Neutrophil (primary cell): Measurements from ENCODE around the gene GYS1.

Experiments
- H3K27ac ChIP-seq: fragments of 200-600 bp; sonication (generic); 2 replicates; pipeline ENCODE4 v1.5.1; 2016; ENCODE audit warnings: mild to moderate bottlenecking, moderate library complexity
- H3K27me3 ChIP-seq: fragments of 200-600 bp; sonication (generic); 2 replicates; pipeline ENCODE4 v1.6.0; 2016; ENCODE audit warnings: mild to moderate bottlenecking
- H3K36me3 ChIP-seq: fragments of 200-600 bp; sonication (generic); 2 replicates; pipeline ENCODE4 v1.5.1; 2017
- H3K4me1 ChIP-seq, 2 experiments: fragments of 200-600 bp in 1 of 2; sonication (generic) in 1 of 2; 1 replicate in 1 of 2; 2 replicates in 1 of 2; pipeline versions ENCODE4 v1.5.1 to v1.6.1; 2013 to 2016; ENCODE audit warnings: low read depth in 1 of 2, low read length in 1 of 2, mild to moderate bottlenecking in 1 of 2, moderate library complexity in 1 of 2; ENCODE audit not compliant: control insufficient read depth in 1 of 2, insufficient read depth in 1 of 2
- H3K4me3 ChIP-seq, 2 experiments: fragments of 200-600 bp in 1 of 2; sonication (generic) in 1 of 2; 1 replicate in 1 of 2; 2 replicates in 1 of 2; pipeline ENCODE4 v1.5.1; 2013 to 2016; ENCODE audit warnings: low read depth in 1 of 2, low read length in 1 of 2, mild to moderate bottlenecking in 1 of 2, moderate library complexity in 1 of 2
- H3K9me3 ChIP-seq: fragments of 200-600 bp; sonication (generic); 2 replicates; pipeline ENCODE4 v1.5.1; 2016
- CTCF ChIP-seq: fragments of 200-600 bp; sonication (generic); IDR thresholded peaks from 2 replicates; pipeline ENCODE4 v1.5.1; 2016; ENCODE audit warnings: antibody characterized with exemption

The GYS1 gene

GRCh38 chr19:48940902-48941301 is 52.2 kb downstream of the GYS1 start:
- H3K4me3 ChIP-seq, result no peak overlapping the region
- TF ChIP-seq CTCF, result no peak
- no peaks in the 10 kb centered on the region for H3K9me3 ChIP-seq
- no peak overlapping the region for H3K27ac ChIP-seq
- H3K4me1 ChIP-seq, result no peaks in the 10 kb centered on the region
- no peaks in the 10 kb centered on the region for H3K36me3 ChIP-seq
- no peaks in the 10 kb centered on the region for H3K27me3 ChIP-seq

- Histone ChIP-seq H3K4me1 (peaks cover 7% of the 10 kb centered on the region in 2 experiments), H3K27ac (no peak overlapping the region), H3K36me3 (no peaks in the 10 kb centered on the region), H3K4me3 (no peak overlapping the region), H3K27me3 (peaks cover 22% of the 10 kb centered on the region), H3K9me3 (no peaks in the 10 kb centered on the region)
- no peak for TF ChIP-seq CTCF
These were observed 54.9 kb downstream of the GYS1 start for GRCh38 chr19:48938256-48938655.

- H3K27me3 ChIP-seq, result peaks cover 44% of the 10 kb centered on the region
- no peak overlapping the region for H3K4me3 ChIP-seq
- H3K36me3 ChIP-seq, result no peaks in the 10 kb centered on the region
- H3K27ac ChIP-seq, result no peak overlapping the region
- H3K9me3 ChIP-seq, result no peaks in the 10 kb centered on the region
- no peak for TF ChIP-seq CTCF
- H3K4me1 ChIP-seq, result peaks cover 10 to 11% of the 10 kb centered on the region in 2 experiments
These were observed 57.2 kb downstream of the GYS1 start for GRCh38 chr19:48935864-48936263.

GRCh38 chr19:48934837-48935236 is 58.3 kb downstream of the GYS1 start:
- no peak overlapping the region for H3K4me3 ChIP-seq
- no peaks in the 10 kb centered on the region for H3K36me3 ChIP-seq
- H3K4me1 ChIP-seq, result peaks cover 10 to 11% of the 10 kb centered on the region in 2 experiments
- no peak overlapping the region for H3K27ac ChIP-seq
- H3K27me3 ChIP-seq, result peaks cover 44% of the 10 kb centered on the region
- TF ChIP-seq CTCF, result no peak
- H3K9me3 ChIP-seq, result no peaks in the 10 kb centered on the region

GRCh38 chr19:48933382-48933932 is 59.7 kb downstream of the GYS1 start, which contains the start of gene DHDH:
Gene DHDH, plus strand, starts transcription at chr19:48933699. Its CDS starts 23 bp downstream, at chr19:48933722.
- no peaks in the 10 kb centered on the region for H3K36me3 ChIP-seq
- peak; percentile 18 for TF ChIP-seq CTCF
- peaks cover 10 to 11% of the 10 kb centered on the region in 2 experiments for H3K4me1 ChIP-seq
- H3K27ac ChIP-seq, result peak within 1 kb of the TSS; percentile 21
- peaks cover 44% of the 10 kb centered on the region for H3K27me3 ChIP-seq
- peak within 1 kb of the TSS; percentile 58 to 68 for H3K4me3 ChIP-seq
- H3K9me3 ChIP-seq, result no peaks in the 10 kb centered on the region
